Stimulated activated naive CD4-positive, alpha-beta T cell treated with Interleukin-2 at 50 U/mL for 16 hours (primary cell): ENCODE results near the gene HLA-DRB5.
"Not testable (repeated sequence)": the region's sequence is repeated elsewhere in the genome, so short reads cannot be mapped to it uniquely, and the experiment has no call there.

Source experiments
- DNase-seq: peaks from one replicate; lab custom pipeline; 2025; lab: John Stamatoyannopoulos, UW

The HLA-DRB5 gene

GRCh38 chr6:32529697-32530430, at the start of gene HLA-DRB5:
Gene HLA-DRB5 (minus strand): TSS chr6:32530287. CDS start chr6:32530224, 63 bp downstream.
- no peak for DNase-seq

GRCh38 chr6:32578962-32579361, 48.9 kb upstream of the HLA-DRB5 start:
- DNase-seq = no peak

- DNase-seq = not testable (repeated sequence)
These were observed 47.4 kb upstream of the HLA-DRB5 start for GRCh38 chr6:32577493-32577892.

- no peak for DNase-seq
These were observed 46.2 kb upstream of the HLA-DRB5 start for GRCh38 chr6:32576250-32576649.

- DNase-seq = no peak
These were observed 40.3 kb upstream of the HLA-DRB5 start for GRCh38 chr6:32570363-32570905.

GRCh38 chr6:32568561-32568960, 38.5 kb upstream of the HLA-DRB5 start:
- no peak for DNase-seq

- no peak for DNase-seq
These were observed 36.9 kb upstream of the HLA-DRB5 start for GRCh38 chr6:32566957-32567356.

- DNase-seq = no peak
These were observed 35.4 kb upstream of the HLA-DRB5 start for GRCh38 chr6:32565511-32565910.

- DNase-seq = no peak
These were observed 32.9 kb upstream of the HLA-DRB5 start for GRCh38 chr6:32562940-32563339.

GRCh38 chr6:32559747-32560146, 29.7 kb upstream of the HLA-DRB5 start:
- DNase-seq = no peak

- no peak for DNase-seq
These were observed 28.5 kb upstream of the HLA-DRB5 start for GRCh38 chr6:32558426-32559057.

GRCh38 chr6:32554116-32554965, 24.3 kb upstream of the HLA-DRB5 start:
- DNase-seq = no peak

GRCh38 chr6:32553037-32553742, 23.1 kb upstream of the HLA-DRB5 start:
- DNase-seq = no peak

- DNase-seq = no peak
These were observed 21.3 kb upstream of the HLA-DRB5 start for GRCh38 chr6:32551410-32551809.

GRCh38 chr6:32539839-32540238, 9.8 kb upstream of the HLA-DRB5 start:
- DNase-seq = no peak

- DNase-seq = not testable (repeated sequence)
These were observed 325 bp upstream of the HLA-DRB5 start for GRCh38 chr6:32530431-32530793.

- no peak for DNase-seq
These were observed 7.6 kb downstream of the HLA-DRB5 start for GRCh38 chr6:32522302-32523047.

GRCh38 chr6:32519910-32520258, 10.2 kb downstream of the HLA-DRB5 start:
- DNase-seq = no peak

GRCh38 chr6:32519118-32519909, 10.8 kb downstream of the HLA-DRB5 start:
- DNase-seq = no peak

- no peak for DNase-seq
These were observed 12.2 kb downstream of the HLA-DRB5 start for GRCh38 chr6:32517654-32518445.
